T-helper 17 cell (primary cell): ENCODE data around the gene SBNO2. TPM values are rescaled to one million over a fixed set of nuclear protein-coding genes. Genes with fewer than 3 reads are reported as not detected.

ENCODE experiments used
- ATAC-seq: fragments of 150-1000 bp; cut with Tn5 transposase; 2 replicates; pipeline ENCODE4 v1.10.0; 2021; ENCODE audit warnings: mild to moderate bottlenecking, moderate library complexity
- DNase-seq, 3 donors: peaks; one replicate each; pipeline versions ENCODE4 v3.0.0 to v3.0.0-alpha.2; 2020 to 2021
- H3K9me3 ChIP-seq: one replicate; pipeline ENCODE4 v1.7.0; 2013; ENCODE audit warnings: low read length, mild to moderate bottlenecking; ENCODE audit not compliant: control insufficient read depth, poor library complexity, severe bottlenecking
- H3K27ac Mint-ChIP-seq: one replicate; pipeline ENCODE4 v1.8.0; 2022; ENCODE audit warnings: mild to moderate bottlenecking, moderate library complexity, mixed read lengths
- H3K27me3 Mint-ChIP-seq: one replicate; pipeline ENCODE4 v1.8.0; 2022; ENCODE audit warnings: mixed read lengths
- H3K36me3 Mint-ChIP-seq: one replicate; pipeline ENCODE4 v1.8.0; 2022; ENCODE audit warnings: low read depth, mixed read lengths
- H3K4me1 Mint-ChIP-seq: one replicate; pipeline ENCODE4 v1.8.0; 2022; ENCODE audit warnings: mild to moderate bottlenecking, mixed read lengths
- H3K4me3 Mint-ChIP-seq: one replicate; pipeline ENCODE4 v1.8.0; 2022; ENCODE audit warnings: mild to moderate bottlenecking, moderate library complexity, mixed read lengths
- total RNA-seq, 4 donors: library from RNA in 2 of 4; stranded (reverse) in 2 of 4; gene quantifications; one replicate each; pipeline ENCODE4 v1.2.3 and lab custom pipeline; 2022 to 2026

The SBNO2 gene
- total RNA-seq, 2 donors from 2014 or later, result 85.4 to 106 TPM

DNA sequence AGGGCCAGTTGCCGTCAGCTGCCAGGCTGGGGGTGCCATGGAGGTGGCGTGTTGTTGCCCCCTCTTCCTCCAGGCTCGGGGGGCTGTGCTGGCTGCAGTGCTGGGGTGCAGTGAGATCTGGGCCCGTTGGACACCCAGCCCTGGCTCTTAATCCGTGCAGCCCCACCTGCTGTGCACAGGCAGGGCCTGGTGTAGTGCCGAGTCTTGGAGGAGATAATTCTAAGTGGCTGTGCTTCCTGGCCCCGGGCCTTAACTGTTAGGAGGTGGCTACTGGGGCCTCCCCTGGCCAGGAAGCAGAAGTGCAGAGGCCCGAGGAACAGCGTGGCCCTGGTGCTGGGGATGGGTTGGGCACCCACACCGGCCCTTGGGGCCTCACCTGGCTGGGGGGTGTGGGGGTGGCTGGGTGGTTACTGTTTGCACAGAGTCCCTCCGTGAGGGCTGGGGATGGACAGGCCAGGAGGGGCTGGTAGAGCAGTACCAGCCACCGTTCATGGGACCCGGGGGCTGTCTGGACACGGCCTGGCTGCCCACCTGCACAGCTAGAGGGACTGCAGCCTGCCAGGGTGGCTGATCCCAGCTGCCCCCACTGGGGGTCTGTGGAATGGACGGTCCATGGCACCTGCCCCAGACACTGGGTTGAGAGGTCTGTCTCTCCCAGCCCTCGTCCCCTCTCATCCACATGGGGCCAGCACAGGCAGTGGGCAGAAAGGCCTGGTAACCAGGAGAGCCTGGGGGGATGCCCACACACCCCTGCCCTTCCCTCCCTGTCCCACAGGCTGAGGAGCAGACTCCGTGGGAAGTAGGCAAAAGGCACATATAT is 67.0 kb downstream of the SBNO2 start:
- Mint-ChIP-seq H3K4me1 (peaks cover 6% of the 10 kb centered on the region), H3K4me3 (peak overlapping the region; percentile 53), H3K36me3 (no peaks in the 10 kb centered on the region), H3K27me3 (no peaks in the 10 kb centered on the region), H3K27ac (no peak overlapping the region)
- peak in 1 of 3 donors; percentile 11 for DNase-seq
- H3K9me3 ChIP-seq, result no peaks in the 10 kb centered on the region
- no peak for ATAC-seq

DNA sequence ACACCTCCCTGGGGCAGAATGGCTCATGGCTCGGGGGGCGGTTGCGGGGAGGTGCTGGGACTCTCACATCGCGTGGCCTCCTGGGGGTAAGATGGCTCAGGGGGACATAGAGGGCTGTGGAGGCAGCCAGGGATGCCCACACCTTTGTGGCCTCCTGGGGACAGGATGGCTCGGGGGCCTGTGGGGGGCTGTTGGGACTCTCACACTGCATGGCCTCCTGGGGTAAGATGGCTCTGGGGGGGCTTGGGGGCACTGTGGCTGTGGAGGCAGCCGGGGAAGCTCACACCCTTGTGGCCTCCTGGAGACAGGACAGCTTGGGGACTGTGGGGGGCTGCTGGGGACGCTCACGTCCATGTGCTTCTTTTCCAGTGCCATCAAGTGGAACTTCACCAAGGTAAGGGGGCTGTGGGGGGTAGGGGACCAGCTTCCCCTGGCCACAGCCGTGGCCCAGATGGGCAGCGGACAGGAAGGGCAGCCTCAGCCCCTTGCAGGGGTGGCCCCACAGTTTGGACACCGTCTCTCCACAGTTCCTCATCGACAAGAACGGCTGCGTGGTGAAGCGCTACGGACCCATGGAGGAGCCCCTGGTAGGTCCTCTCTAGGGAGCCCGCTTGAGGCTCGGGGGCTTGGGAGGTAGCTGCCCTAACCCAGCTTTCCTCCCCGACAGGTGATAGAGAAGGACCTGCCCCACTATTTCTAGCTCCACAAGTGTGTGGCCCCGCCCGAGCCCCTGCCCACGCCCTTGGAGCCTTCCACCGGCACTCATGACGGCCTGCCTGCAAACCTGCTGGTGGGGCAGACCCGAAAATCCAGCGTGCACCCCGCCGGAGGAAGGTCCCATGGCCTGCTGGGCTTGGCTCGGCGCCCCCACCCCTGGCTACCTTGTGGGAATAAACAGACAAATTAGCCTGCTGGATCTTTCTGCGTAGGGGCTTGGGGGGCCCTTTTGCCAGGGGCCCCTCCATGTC is 67.9 kb downstream of the SBNO2 start:
- DNase-seq (peak in 1 of 3 donors; percentile 12), ATAC-seq (no peak)
- Mint-ChIP-seq H3K4me1 (peaks cover 10% of the 10 kb centered on the region), H3K4me3 (peak overlapping the region; percentile 72), H3K27ac (no peak overlapping the region), H3K36me3 (no peaks in the 10 kb centered on the region), H3K27me3 (no peaks in the 10 kb centered on the region)
- H3K9me3 ChIP-seq, result no peaks in the 10 kb centered on the region

DNA sequence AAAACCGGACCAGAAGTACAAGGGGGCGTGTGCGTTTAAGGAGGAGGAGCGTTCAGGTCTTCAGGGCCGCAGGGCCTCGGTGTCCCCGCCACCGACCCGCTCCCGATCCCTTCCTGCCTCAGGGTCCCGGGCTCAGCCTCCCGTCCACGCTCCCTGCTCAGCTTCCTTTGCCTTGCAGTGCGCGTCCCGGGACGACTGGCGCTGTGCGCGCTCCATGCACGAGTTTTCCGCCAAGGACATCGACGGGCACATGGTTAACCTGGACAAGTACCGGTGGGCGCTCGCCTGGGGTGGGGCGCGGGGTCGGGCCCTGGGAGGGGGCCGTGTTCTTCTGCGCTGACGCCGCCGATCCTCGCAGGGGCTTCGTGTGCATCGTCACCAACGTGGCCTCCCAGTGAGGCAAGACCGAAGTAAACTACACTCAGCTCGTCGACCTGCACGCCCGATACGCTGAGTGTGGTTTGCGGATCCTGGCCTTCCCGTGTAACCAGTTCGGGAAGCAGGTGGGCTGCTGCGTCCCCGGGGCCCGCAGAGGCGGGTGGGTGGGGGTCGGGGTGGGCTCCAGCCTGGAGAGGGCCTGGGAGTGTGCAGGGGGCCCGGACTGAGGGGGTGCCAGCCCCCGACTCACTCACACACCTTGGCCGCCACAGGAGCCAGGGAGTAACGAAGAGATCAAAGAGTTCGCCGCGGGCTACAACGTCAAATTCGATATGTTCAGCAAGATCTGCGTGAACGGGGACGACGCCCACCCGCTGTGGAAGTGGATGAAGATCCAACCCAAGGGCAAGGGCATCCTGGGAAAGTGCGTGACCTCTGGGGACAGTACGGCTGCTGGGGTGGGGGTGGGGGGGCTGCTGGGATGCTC is 68.8 kb downstream of the SBNO2 start:
- Mint-ChIP-seq H3K4me1 (peaks cover 12% of the 10 kb centered on the region), H3K27ac (no peak overlapping the region), H3K36me3 (no peaks in the 10 kb centered on the region), H3K4me3 (peak overlapping the region; percentile 80), H3K27me3 (no peaks in the 10 kb centered on the region)
- no peaks in the 10 kb centered on the region for H3K9me3 ChIP-seq
- DNase-seq (no peak), ATAC-seq (no peak)

DNA sequence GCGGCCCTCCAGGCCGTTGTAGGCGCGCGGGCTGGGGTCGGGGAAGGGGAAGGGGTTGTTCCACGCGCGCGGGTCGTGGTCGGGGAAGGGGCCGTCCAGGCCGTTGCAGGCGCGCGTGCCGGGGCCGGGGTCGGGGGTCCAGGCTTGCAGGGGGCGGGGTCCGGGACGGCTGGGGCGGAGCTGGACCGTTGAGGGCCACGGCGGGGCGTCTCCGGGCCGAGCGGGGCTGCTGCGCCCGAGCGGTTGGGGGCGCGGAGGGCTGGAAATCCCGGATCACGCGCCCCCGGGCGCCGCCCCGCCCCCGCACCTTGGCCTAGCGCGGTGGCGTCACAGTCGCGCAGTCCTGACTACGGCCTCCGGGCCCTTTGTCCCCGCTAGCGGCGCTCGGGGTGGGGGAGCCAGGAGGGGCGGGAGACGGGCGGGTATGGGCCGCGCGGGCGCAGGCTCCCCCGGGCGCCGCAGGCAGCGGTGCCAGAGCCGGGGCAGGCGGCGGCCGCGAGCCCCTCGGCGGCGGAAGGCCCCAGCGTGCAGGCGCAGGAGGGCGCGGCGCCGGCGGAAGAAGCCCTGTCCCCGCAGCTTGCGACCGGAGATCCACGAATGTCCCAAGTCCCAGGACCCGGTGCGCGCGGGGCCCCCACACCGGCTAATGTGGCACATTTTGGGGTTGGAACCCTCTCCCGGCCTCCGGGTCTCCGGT is 69.6 kb downstream of the SBNO2 start:
- peaks cover 15% of the 10 kb centered on the region for H3K4me1 Mint-ChIP-seq
- H3K36me3 Mint-ChIP-seq, result no peaks in the 10 kb centered on the region
- DNase-seq (peak; percentile 60 to 77 (median 73)), ATAC-seq (peak; percentile 55)
- peak overlapping the region; percentile 80 for H3K4me3 Mint-ChIP-seq
- H3K9me3 ChIP-seq, result no peaks in the 10 kb centered on the region
- H3K27ac Mint-ChIP-seq, result no peak overlapping the region
- H3K27me3 Mint-ChIP-seq, result no peaks in the 10 kb centered on the region

DNA sequence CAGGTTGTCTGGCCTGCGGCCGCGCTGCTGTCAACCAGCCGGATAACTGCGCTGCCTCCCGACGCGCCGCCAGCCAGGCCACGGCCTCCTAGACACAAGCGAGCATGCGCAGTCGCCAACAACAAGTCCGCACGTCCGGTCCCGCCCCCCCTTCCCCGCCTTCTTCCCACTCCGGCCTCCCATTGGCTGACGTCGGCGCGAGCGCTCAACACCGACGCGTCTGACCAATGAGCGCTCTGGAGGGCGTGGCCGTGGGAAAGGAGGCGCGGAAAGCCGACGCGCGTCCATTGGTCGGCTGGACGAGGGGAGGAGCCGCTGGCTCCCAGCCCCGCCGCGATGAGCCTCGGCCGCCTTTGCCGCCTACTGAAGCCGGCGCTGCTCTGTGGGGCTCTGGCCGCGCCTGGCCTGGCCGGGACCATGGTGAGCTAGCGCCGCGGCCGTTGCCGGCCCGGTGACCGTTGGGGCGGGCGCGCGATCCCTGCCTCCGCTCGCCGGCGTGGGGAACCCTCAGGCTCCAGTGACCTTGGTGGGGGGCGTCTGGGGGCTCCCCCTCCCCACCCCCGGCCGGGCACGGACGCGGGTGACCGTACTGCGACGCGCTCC is 70.3 kb downstream of the SBNO2 start, which contains the start of gene GPX4:
TSS of gene GPX4 (plus strand) at position 287 of the 603 bp plus-strand sequence. CDS start at position 337, 50 bp downstream.
- H3K27ac Mint-ChIP-seq, result peak within 1 kb of the TSS; percentile 91
- H3K4me1 Mint-ChIP-seq, result peaks cover 17% of the 10 kb centered on the region
- no peaks in the 10 kb centered on the region for H3K9me3 ChIP-seq
- H3K36me3 Mint-ChIP-seq, result no peaks in the 10 kb centered on the region
- no peaks in the 10 kb centered on the region for H3K27me3 Mint-ChIP-seq
- ATAC-seq (peak; percentile 88), DNase-seq (peak; percentile 95 to 98 (median 97))
- peak within 1 kb of the TSS; percentile 80 for H3K4me3 Mint-ChIP-seq

DNA sequence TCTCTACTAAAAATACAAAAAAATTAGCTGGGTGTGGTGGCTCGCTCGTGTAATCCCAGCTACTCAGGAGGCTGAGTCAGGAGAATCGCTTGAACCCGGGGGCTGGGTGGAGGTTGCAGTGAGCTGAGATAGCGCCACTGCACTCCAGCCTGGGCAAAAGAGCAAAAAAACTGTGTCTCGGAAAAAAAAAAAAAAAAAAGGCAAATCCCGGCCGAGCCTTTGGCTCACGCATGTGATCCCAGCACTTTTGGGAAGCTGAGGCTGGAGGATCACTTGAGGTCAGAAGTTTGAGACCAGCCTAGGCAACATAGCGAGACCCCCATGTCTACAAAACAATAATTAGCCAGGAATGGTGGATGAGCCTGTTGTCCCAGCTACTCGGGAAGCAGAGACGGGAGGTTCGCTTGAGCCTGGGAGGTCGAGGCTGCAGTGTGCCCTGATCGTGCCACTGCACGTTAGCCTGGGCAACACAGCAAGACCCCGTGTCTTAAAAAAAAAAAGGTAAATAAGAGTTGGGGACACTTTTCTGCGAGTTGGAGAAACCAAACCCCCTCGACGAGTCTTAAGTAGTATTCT is 70.8 kb downstream of the SBNO2 start:
- Mint-ChIP-seq H3K27ac (peak overlapping the region; percentile 91), H3K4me1 (peaks cover 20% of the 10 kb centered on the region), H3K4me3 (peak overlapping the region; percentile 76), H3K36me3 (no peaks in the 10 kb centered on the region), H3K27me3 (no peaks in the 10 kb centered on the region)
- H3K9me3 ChIP-seq, result no peaks in the 10 kb centered on the region
- DNase-seq (no peak), ATAC-seq (no peak)

DNA sequence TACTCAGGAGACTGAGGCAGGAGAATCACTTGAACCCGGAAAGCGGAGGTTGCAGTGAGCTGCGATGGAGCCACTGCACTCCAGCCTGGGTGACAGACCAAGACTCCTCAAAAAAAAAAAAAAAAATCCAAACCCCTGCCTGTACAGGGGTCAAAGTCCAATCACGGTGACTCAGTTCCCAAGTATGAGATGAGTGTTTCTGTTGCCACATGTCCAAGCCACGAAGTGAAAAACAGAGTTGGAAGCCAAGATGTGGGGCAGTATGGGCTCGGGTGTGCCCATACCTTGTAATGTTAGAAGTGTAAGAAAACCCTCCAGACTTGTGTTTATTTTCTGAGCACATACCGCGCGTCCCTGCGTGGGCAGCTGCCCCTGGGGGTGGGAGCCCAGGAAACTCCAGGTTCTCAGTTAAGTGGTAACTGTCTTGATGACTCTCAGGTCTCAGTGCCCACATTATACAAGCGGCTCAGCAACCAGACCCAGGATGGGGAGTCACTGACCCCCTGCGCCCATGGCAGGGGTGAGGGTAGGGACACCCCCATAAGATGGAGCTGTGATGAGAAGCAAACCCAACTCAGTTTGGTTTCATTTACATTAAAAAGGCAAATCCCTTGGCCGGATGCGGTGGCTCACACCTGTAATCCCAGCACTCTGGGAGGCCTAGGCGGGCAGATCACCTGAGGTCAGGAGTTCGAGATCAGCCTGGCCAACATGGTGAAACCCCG is 71.5 kb downstream of the SBNO2 start:
- peaks cover 22% of the 10 kb centered on the region for H3K4me1 Mint-ChIP-seq
- no peaks in the 10 kb centered on the region for H3K27me3 Mint-ChIP-seq
- H3K27ac Mint-ChIP-seq, result peak overlapping the region; percentile 91
- DNase-seq (peak in 1 of 3 donors; percentile 8), ATAC-seq (no peak)
- H3K9me3 ChIP-seq, result no peaks in the 10 kb centered on the region
- no peaks in the 10 kb centered on the region for H3K36me3 Mint-ChIP-seq
- H3K4me3 Mint-ChIP-seq, result peak overlapping the region; percentile 55

DNA sequence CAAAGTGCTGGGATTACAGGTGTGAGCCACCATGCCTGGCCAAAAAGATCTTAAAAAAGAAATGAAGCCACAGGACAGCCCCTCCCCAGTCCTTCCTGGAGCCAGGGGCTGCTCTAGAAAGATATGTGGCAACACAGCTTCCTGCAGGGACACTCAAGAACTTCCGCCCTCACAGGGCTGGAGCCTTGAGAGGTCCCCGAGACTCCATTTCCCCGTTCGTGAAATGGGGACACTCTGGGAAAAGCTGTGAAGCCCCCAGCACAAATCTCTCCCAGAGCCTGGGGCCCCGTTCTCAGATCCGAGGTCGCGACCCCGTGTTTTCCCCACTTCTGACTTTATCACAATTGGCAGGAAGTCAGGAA is 72.8 kb downstream of the SBNO2 start:
- peak overlapping the region; percentile 81 for H3K27ac Mint-ChIP-seq
- H3K27me3 Mint-ChIP-seq, result no peaks in the 10 kb centered on the region
- H3K4me3 Mint-ChIP-seq, result peak overlapping the region; percentile 12
- ATAC-seq (no peak), DNase-seq (no peak)
- no peaks in the 10 kb centered on the region for H3K36me3 Mint-ChIP-seq
- H3K4me1 Mint-ChIP-seq, result peaks cover 21% of the 10 kb centered on the region
- no peaks in the 10 kb centered on the region for H3K9me3 ChIP-seq

DNA sequence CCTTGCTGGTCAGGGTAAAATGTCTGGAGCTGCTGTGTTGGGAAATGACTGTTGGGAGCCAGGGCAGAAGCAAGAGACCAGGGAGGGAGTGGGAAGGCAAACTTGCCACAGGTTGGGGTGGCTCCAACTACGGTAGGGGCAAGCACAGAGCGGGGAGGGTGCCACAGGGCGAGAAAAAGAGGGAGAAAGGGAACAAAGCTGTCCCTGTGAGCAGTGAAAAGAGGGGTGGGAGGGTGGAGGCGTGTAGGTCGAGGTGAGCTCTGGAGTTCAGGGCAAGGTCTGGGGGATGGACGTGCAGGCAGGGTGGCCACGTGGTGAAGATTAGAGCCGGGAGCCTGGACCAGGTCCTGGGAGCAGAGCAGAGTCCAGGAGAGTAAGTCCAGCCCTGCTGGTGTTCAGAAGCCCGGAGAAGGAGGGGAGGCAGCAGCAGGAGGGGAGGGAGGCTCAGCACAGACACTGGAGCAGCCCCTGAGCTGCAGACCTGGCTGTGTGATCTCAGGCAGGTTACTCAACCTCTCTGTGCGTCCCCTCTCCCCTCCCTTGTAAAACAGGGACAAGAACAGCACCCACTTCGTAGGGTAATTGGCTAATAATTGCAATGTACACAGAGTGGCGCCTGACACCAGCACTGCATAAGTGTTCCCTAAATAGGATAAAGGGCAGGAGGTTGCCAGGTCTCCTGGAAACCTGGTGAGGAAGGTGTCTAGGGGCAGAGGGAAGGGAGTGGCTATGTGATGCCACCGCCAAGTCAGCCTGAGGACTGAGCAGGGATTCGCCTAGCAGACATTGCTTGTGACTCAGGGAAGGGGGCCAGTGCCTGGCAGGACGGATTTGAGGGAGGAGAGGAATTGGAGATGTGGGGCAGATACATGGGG is 75.7 kb downstream of the SBNO2 start:
- DNase-seq (no peak), ATAC-seq (no peak)
- no peaks in the 10 kb centered on the region for H3K27me3 Mint-ChIP-seq
- H3K27ac Mint-ChIP-seq, result peak overlapping the region; percentile 91
- no peaks in the 10 kb centered on the region for H3K9me3 ChIP-seq
- no peaks in the 10 kb centered on the region for H3K36me3 Mint-ChIP-seq
- peak overlapping the region; percentile 10 for H3K4me3 Mint-ChIP-seq
- H3K4me1 Mint-ChIP-seq, result peaks cover 35% of the 10 kb centered on the region

DNA sequence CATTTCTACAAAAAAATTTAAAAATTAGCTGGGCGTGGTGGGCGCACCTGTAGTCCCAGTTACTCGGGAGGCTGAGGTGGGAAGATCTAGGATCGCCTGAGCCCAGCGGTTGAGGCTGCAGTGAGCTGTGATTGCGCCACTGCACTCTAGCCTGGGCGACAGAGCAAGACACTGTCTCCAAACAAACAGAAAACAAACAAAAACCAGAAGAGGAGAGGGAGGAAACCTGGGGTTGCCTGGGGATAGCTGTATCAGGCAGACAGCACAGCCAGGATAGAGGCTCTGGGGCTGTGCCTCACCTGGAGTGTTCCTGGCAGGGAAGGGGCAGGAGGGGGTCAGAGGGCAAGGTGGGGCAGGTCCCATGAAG is 76.3 kb downstream of the SBNO2 start:
- DNase-seq, result no peak
- no peaks in the 10 kb centered on the region for H3K9me3 ChIP-seq
- no peaks in the 10 kb centered on the region for H3K27me3 Mint-ChIP-seq
- H3K4me3 Mint-ChIP-seq, result no peak overlapping the region
- peaks cover 36% of the 10 kb centered on the region for H3K4me1 Mint-ChIP-seq
- peak overlapping the region; percentile 91 for H3K27ac Mint-ChIP-seq
- ATAC-seq, result no peak
- H3K36me3 Mint-ChIP-seq, result no peaks in the 10 kb centered on the region
